Retinal pigment epithelial cell (primary cell): ENCODE data around the gene OLFML3.
A peak's percentile ranks its signal among the peaks of the same experiment; 100 is the strongest.

ENCODE experiments used
- DNase-seq: peaks from one replicate; pipeline ENCODE4 v3.0.0-alpha.2; 2010; ENCODE audit warnings: low read depth
- H3K4me3 ChIP-seq: 2 replicates; pipeline ENCODE4 v1.5.1; 2011; ENCODE audit warnings: mild to moderate bottlenecking, low read length, control low read depth, moderate library complexity
- CTCF ChIP-seq: conservative IDR thresholded peaks from 2 replicates; pipeline ENCODE4 v1.5.1; 2011; ENCODE audit warnings: low read depth, low read length, control low read depth, inconsistent platforms

The OLFML3 gene

GRCh38 chr1:113972954-113973353, 6.3 kb upstream of the OLFML3 start:
- DNase-seq, result no peak
- no peak overlapping the region for H3K4me3 ChIP-seq
- TF ChIP-seq CTCF, result no peak

GRCh38 chr1:113975211-113975895, 3.9 kb upstream of the OLFML3 start:
- no peak for DNase-seq
- H3K4me3 ChIP-seq, result no peak overlapping the region
- TF ChIP-seq CTCF, result no peak

GRCh38 chr1:113976609-113977278, 2.5 kb upstream of the OLFML3 start:
- TF ChIP-seq CTCF, result peak; percentile 76
- no peak overlapping the region for H3K4me3 ChIP-seq
- no peak for DNase-seq

- DNase-seq, result no peak
- no peak for TF ChIP-seq CTCF
- H3K4me3 ChIP-seq, result no peak overlapping the region
Observed at GRCh38 chr1:113977906-113978305, 1.4 kb upstream of the OLFML3 start.

- H3K4me3 ChIP-seq, result no peak overlapping the region
- DNase-seq, result no peak
- TF ChIP-seq CTCF, result no peak
Observed at GRCh38 chr1:113980110-113980509, 836 bp downstream of the OLFML3 start.

GRCh38 chr1:113981962-113982931, 3.0 kb downstream of the OLFML3 start:
- H3K4me3 ChIP-seq, result no peak overlapping the region
- DNase-seq, result no peak
- TF ChIP-seq CTCF, result no peak
